ENCODE data around the gene OLFM4.
"Not testable (repeated sequence)": the region's sequence is repeated elsewhere in the genome, so short reads cannot be mapped to it uniquely, and the experiment has no call there.

The OLFM4 gene

GRCh38 chr13:53028637-53029203 lies at the start of gene OLFM4:
Gene OLFM4 (plus strand): TSS chr13:53028813. CDS start chr13:53028837, 24 bp downstream.
- no peak for DNase-seq

DNA sequence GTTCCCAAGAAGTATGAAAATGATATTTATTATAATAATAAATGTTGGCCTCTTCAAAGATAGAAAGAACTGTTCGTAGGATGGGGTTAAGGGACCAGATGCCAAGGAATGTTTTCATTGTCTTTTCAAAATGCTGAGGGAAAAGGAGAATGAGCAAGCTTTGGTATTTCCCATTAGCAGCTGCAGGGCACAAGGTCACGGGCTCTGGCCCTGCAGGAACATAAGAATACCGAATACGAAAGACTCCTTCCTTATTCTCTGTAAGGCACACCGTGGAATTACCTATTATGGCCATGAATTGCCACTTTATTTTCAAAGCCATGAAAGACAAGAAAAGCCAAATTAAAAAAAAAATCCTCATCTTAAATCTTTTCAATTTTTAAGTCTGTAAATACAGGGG lies 49.6 kb upstream of the OLFM4 start:
- DNase-seq: no peak

DNA sequence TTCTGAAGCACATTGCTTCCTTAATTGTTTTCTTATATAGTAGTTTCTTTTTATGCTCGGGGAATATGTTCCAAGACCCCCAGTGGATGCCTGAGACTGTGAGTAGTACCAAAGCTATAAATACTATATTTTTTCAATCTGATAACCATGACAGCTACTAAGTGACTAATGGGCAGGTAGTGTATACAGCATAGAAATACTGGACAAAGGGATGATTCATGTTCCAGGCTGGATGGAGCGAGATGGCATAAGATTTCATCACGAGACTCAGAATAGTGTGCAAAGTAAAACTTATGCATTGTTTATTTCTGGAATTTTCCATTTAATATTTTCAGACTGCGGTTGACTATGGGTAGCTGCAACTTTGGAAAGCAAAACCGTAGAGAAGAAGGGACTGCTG lies 47.9 kb upstream of the OLFM4 start:
- no peak for DNase-seq

GRCh38 chr13:52983836-52984235 lies 44.8 kb upstream of the OLFM4 start:
- no peak for DNase-seq

GRCh38 chr13:52984881-52985363 lies 43.7 kb upstream of the OLFM4 start:
- DNase-seq: no peak

DNA sequence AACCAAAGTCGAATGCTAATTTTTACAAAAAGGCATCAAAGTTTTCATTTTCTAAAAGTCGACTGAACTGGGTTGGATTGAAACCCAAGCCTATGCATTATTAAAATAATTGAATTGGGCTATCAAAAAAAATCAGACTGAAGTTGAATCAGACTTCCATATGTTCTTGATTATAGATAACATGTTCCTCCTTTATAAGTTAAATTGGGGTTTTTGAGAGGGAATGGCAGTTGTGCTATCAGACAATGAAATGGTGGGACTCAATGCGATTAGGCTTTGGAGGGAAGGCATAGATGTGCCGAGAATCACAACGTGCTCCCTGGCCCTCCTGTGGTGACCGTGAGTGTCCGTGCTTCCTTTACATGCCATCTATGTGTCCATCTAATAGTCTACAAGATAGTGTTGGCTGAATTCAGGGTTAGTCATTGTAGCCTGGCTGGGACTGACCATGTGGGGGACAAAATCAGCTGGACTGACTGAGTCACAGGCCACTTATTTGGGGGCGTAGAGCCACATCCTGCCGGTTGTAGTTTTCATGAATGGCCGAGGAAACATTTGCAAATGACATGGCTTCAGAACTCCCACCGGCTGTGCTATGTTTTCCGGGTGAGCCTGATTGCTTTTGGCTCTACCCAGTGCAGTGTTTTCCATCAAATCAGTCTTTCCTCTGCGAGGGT lies 37.1 kb upstream of the OLFM4 start:
- DNase-seq: no peak

GRCh38 chr13:52992110-52992509 lies 36.5 kb upstream of the OLFM4 start:
- DNase-seq: no peak

- DNase-seq: no peak
Measured at GRCh38 chr13:52994051-52994450, 34.6 kb upstream of the OLFM4 start.

GRCh38 chr13:52994865-52995264 lies 33.7 kb upstream of the OLFM4 start:
- no peak for DNase-seq

DNA sequence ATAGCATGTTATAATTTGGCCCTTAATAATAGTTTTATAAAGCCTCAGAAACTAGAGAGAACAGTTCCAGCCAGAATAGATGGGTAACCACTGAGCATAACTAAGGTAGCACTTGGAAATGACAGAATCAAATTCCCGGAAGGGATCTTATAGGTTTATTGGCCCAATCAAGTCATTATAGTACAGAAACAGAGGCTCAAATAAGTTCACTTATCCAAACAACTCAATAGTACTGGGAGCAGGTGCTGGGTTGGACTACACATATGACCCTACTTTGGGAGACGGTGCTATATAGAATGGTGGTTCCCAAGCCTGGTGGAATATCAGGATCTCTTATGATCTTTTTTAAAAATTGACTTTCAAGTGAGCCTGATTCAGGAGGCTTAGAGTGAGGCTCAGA lies 32.7 kb upstream of the OLFM4 start:
- DNase-seq: no peak

DNA sequence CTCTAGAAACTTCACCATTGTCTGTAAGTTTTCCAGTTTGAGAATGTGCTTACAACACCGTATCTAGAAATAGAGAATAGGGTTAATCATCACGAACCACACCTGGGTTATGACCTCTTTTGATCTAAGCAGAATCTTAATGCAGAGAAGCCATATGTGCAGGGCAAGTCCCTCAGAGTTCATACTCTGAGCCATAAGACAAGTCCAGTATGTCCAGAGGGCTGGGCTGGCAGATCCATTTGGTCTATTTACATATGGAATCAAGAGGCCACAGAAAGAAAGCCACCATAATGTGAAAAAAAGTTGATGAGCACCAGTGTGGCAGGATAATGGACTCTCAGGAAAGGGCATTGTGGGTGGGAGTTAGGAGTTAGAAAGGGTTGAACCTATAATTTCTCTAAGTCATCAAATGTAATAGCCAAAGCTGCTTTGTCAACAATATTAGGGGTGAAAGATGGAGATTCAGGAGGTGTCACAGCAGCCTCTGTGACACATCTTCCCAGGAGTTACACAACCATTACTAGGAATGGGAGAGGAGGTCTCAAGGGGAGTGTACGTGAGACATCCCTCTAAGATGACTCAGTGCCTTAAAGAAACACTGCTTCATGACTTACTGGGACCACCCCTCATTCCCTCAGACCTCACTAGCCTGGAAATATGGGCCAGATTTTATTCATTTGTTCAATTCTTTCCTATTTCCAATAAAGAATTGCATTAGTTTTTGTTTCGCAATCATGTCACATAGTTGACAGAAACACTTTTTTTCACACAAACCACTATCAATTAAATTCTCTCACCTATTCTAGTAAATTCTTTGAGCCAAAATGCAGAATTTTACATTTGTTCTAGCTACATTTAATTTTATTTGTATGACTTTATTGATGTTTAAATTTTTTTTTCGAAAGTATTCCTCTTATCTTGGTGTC lies 30.4 kb upstream of the OLFM4 start:
- DNase-seq: no peak

GRCh38 chr13:52999093-52999696 lies 29.4 kb upstream of the OLFM4 start:
- no peak for DNase-seq

DNA sequence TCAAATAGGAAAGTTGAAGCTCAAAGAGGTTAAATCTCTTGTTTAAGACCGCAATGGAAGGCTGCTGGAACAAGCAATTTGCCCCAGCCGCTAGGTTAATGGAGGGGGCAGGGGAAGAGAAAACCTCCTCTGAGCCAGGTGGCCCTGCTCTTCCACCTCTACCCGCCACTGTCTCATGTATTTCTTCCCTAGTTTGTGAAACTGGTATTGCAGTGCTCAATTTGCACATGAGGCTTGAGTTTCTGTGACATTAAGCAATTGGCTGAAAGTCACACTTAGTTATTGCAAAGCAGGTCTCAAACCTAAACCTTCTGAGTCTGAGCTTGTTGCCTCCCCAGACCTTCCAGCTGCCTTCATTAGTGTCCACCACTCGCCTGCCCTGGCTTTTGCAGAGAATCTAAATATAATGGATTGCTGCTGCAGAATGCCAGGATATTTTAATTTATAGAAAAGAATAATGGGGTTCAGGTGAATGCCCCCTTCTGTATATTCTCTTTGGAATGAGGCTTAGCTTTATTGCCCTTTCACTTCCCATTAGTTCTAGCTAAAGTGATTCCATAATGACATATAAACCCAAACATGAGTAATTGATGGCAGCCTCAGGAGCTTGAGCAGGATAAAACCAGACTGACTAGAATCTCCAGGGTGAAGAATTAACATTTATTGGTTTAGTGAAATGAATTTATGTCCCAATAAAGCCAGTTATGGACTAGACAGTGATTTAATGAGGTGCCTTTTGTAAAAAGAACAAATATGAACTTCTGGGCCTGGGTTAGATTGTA lies 27.0 kb upstream of the OLFM4 start:
- DNase-seq: no peak

DNA sequence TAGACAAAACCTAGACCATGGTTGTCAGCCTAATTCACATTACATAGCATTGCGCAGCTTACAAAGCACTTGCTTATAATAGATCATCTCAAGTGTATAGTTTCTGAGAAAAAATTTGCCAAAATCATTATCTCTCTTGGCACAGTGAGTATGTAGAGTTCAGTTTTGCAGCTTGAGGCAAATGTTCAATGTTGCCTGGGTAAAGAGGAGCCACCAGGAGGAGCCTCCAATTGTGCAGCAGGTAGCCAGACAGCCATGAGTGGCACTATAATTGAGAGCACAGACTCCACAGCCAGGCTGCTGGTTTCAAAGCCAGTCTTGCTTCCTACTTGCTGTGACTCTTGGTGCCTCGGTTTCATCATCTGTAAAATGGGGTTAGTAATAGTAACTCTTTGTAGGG lies 24.0 kb upstream of the OLFM4 start:
- no peak for DNase-seq

DNA sequence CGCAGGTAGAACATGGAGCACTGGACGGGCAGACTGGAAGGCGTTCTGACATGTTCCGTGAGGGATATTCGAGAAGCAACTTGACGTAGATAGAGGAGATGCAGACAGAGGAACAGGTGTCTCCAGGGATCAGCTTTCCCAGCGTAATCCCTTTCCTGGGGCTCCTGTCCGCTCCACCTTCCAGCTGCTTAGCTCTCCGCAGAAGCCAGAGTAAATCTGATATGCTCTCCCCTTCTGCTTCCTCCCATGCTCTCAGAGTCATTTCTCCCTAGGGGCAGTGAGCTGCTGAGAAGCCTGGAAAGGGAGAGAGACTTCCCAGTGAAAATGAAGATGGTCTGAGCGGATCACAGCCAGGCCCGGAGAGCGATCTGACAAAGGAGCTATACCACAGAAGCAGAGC lies 23.0 kb upstream of the OLFM4 start:
- DNase-seq: no peak

- no peak for DNase-seq
Measured at GRCh38 chr13:53007872-53008271, 20.7 kb upstream of the OLFM4 start.

GRCh38 chr13:53010374-53011105 lies 18.1 kb upstream of the OLFM4 start:
- no peak for DNase-seq

DNA sequence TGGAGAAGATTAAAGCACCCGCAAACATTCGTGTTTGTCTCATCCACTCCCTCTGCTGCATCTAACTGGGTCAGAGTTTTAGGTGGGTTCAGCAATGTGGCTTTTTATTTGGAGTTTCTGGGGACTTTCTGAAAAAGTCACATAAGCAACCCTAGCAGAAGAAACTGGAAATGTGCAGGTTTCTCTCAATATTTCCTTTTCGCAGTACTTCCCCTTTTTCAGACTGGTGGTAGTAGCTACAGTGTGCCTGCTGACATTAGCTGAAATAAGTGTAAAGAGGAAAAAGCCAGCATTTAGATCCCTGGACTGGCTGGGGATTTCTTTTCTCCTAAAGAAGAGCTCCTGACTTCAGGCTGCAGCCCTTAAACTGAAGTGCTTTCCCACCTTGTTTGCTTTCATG lies 15.9 kb upstream of the OLFM4 start:
- DNase-seq: no peak

DNA sequence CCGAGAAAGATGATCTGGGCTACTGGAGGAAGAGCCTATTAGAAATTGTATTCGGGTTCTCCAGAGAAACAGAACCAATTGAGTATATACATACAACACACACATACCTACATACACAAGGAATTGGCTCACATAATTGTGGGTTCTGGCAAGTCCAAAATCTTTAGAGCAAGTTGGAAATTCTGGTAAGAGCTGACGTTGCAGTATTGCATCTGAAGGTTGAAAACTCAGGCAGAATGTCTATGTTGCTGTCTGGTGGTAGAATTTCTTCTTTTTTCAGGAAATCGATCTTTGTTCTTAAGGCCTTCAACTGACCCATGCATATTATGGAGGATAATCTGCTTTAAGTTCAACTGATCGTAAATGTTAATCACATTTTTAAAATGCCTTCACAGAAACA lies 15.5 kb upstream of the OLFM4 start:
- DNase-seq: no peak

DNA sequence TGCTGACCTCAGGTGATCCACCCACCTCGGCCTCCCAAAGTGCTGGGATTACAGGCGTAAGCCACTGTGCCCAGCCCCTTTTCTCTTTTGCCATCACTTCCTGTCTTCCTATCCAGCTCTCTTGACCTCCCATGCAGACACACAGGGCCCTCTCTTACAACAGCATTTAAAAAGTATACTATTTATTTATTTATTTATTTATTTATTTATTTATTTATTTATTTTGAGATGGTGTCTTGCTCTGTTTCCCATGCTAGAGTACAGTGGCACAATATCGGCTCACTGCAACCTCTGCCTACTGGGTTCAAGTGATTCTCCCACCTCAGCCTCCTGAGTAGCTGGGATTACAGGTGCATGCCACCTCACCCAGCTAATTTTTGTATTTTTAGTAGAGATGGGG lies 14.6 kb upstream of the OLFM4 start:
- DNase-seq: not testable (repeated sequence)

GRCh38 chr13:53014495-53015443 lies 13.8 kb upstream of the OLFM4 start:
- DNase-seq: no peak

Data from stimulated activated CD4-positive, alpha-beta T cell treated with anti-CD3 and anti-CD28 coated beads, Interleukin-2, amount 100 ng/mL, for 24 hours (primary cell).